Caco-2 (cell line): Measurements from ENCODE around the gene CINP. TPM values are rescaled to one million over a fixed set of nuclear protein-coding genes. Genes with fewer than 3 reads are reported as not detected.
A peak's percentile ranks its signal among the peaks of the same experiment; 100 is the strongest.

Source experiments
- BruUV-seq: library from RNA; stranded (reverse); fragments of 400-500 nt; replicated peaks from 2 replicates; lab custom pipeline; 2021; lab: Mats Ljungman, UMichigan
- CTCF ChIA-PET: fragments of 300-600 bp; sonication (Branson Sonifier 250); formaldehyde crosslinking; loops from one replicate; lab custom pipeline; 2022; ENCODE audit warnings: antibody characterized with exemption; lab: Charles Lee
- POLR2A ChIA-PET: fragments of 300-600 bp; sonication (Branson Sonifier 250); formaldehyde crosslinking; loops from one replicate; lab custom pipeline; 2022; ENCODE audit warnings: antibody characterized with exemption; lab: Charles Lee
- DNase-seq, 2 experiments: peaks; one replicate each; pipeline versions ENCODE4 v3.0.0 to v3.0.0-alpha.2; 2020 to 2022
- H3K27me3 ChIP-seq: replicated peaks from 2 replicates; pipeline ENCODE4 v1.6.0; 2011; ENCODE audit warnings: low read length; ENCODE audit not compliant: control insufficient read depth, insufficient read depth
- H3K36me3 ChIP-seq: 2 replicates; pipeline ENCODE4 v1.5.1; 2011; ENCODE audit warnings: low read length; ENCODE audit not compliant: control insufficient read depth, insufficient read depth
- H3K4me1 ChIP-seq: fragments of 250-450 bp; sonication (Bioruptor Pico); 2 replicates; pipeline ENCODE4 v1.5.1; 2020; ENCODE audit warnings: mild to moderate bottlenecking
- H3K4me3 ChIP-seq: 2 replicates; pipeline ENCODE4 v1.5.1; 2011; ENCODE audit warnings: low read depth, mild to moderate bottlenecking, control low read depth, low read length
- H3K9me3 ChIP-seq: fragments of 250-450 bp; sonication (Bioruptor Pico); 2 replicates; pipeline ENCODE4 v1.5.1; 2020; ENCODE audit warnings: mild to moderate bottlenecking, moderate library complexity
- H3K27ac Mint-ChIP-seq: one replicate; pipeline ENCODE4 v1.8.0; 2022; ENCODE audit warnings: mixed read lengths; ENCODE audit not compliant: unreplicated experiment
- H3K27me3 Mint-ChIP-seq: one replicate; pipeline ENCODE4 v1.8.0; 2022; ENCODE audit warnings: mixed read lengths; ENCODE audit not compliant: insufficient read depth, unreplicated experiment
- H3K36me3 Mint-ChIP-seq: one replicate; pipeline ENCODE4 v1.8.0; 2022; ENCODE audit warnings: mild to moderate bottlenecking, mixed read lengths; ENCODE audit not compliant: insufficient read depth, unreplicated experiment
- H3K4me1 Mint-ChIP-seq: one replicate; pipeline ENCODE4 v1.8.0; 2022; ENCODE audit warnings: low read depth, mixed read lengths; ENCODE audit not compliant: unreplicated experiment
- H3K4me3 Mint-ChIP-seq: one replicate; pipeline ENCODE4 v1.8.0; 2022; ENCODE audit warnings: mild to moderate bottlenecking, moderate library complexity, mixed read lengths; ENCODE audit not compliant: unreplicated experiment
- H3K9me3 Mint-ChIP-seq: one replicate; pipeline ENCODE4 v1.8.0; 2022; ENCODE audit warnings: mixed read lengths; ENCODE audit not compliant: unreplicated experiment
- intact Hi-C: fragments of 100-400 bp; cut with micrococcal nuclease; formaldehyde crosslinking; loops from one replicate; pipeline ENCODE4 v1.10.0; 2022; ENCODE audit not compliant: unreplicated experiment
- total RNA-seq: library from RNA; stranded (reverse); gene quantifications from 2 replicates; pipeline ENCODE4 v1.2.3, GENCODE V29; 2022
- TF ChIP-seq, protein P1 (sequence below), 2 experiments: fragments of 200-600 bp in 1 of 2; IDR thresholded peaks; 1 replicate in 1 of 2; 2 replicates in 1 of 2; pipeline versions ENCODE4 v1.5.1 to v1.8.0; 2011 to 2022; ENCODE audit warnings: antibody characterized with exemption in 1 of 2, control low read depth in 1 of 2, inconsistent platforms in 1 of 2, low read depth in 1 of 2, low read length in 1 of 2, mild to moderate bottlenecking in 1 of 2, moderate library complexity in 1 of 2; ENCODE audit not compliant: insufficient read depth in 1 of 2, severe bottlenecking in 1 of 2, unreplicated experiment in 1 of 2

Gene CINP
- total RNA-seq, 1 experiment from 2014 or later, result 38.9 TPM

DNA sequence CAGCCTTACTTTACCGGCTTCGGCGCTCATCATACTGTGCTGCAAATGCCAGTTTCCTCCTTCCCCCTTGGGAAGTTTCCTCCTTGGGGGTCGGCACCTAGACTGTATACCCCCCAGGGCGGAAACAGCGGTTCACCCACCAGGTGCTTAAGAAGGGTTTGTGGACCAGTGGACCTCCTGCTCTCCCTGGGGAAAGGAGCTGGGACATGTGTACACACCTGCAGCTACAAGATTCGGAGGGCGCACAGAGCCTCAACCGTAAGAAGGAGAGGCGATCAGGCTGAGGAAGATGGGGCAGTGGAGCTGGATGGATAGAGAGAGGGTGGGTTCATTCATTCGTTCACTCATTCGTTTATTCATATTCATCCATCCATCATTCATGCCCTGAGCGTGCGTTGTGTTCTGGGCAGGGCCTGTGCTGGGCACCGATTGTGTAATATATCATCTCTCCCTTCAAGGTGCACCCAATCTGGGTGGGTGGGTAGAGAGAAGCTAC is 43.9 kb downstream of the CINP start:
- intact Hi-C loops, result loop anchor here (5.0 kb wide), 3 partner anchors 182 to 738 kb away; partner anchors contain the start of genes CDC42BPB, DYNC1H1 and WDR20
- CTCF ChIA-PET, result interaction anchor here (0.6 kb wide), 1 partner anchor 155 kb away, joined by 4 read pairs; no protein-coding TSS in a partner anchor
- POLR2A ChIA-PET, result no interaction called here

DNA sequence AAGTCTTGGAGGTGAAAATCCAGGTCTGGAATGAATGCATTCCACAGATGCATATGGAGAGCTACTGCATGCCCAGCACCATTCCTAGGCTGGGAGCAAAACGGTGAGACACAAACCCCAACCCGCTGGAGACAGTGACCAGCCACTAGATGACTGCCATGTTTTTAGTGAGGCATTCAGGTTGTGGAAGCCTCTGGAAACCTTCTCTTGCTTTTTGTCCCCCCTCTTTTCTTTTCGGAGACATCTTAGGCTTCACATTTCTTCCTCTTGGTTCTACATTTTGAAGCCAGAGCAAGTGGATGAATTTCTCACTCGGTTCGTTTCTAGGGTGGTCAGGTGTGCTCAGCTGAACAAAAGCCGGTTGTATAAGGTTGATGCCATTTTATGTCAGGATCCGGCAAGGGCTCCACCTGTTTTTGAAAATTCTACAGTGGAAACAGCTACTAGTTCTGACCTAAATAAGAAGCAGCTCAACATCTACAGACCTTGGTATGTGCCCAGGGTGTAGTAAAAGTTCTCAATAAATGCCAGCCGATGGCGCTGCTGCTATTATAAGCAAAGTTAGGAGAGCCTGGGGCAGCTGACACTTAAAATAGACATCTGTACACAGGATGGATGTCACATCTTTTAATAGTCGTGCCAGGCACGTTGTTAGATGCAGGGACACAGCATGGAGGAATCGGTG is 45.0 kb downstream of the CINP start:
- POLR2A ChIA-PET, result interaction anchor here (1.2 kb wide), 1 partner anchor 10 kb away, joined by 3 read pairs; no protein-coding TSS in a partner anchor
- H3K4me3 ChIP-seq, result peak overlapping the region; percentile 55
- no peaks in the 10 kb centered on the region for H3K9me3 ChIP-seq
- intact Hi-C loops, result loop anchor here (1.0 to 5.0 kb wide), 5 partner anchors 180 to 740 kb away; partner anchors contain the start of genes CDC42BPB, DYNC1H1 and WDR20
- no peaks in the 10 kb centered on the region for H3K27me3 Mint-ChIP-seq
- peaks cover 37% of the 10 kb centered on the region for H3K4me1 ChIP-seq
- CTCF ChIA-PET, result interaction anchor here (0.7 to 1.3 kb wide), 4 partner anchors 86 to 254 kb away, joined by 3 to 6 read pairs (median 4); no protein-coding TSS in a partner anchor
- no peaks in the 10 kb centered on the region for H3K27me3 ChIP-seq
- no peaks in the 10 kb centered on the region for H3K9me3 Mint-ChIP-seq
- no peaks in the 10 kb centered on the region for H3K36me3 ChIP-seq
- H3K4me1 Mint-ChIP-seq, result peaks cover 33% of the 10 kb centered on the region
- TF ChIP-seq, protein P1, sequence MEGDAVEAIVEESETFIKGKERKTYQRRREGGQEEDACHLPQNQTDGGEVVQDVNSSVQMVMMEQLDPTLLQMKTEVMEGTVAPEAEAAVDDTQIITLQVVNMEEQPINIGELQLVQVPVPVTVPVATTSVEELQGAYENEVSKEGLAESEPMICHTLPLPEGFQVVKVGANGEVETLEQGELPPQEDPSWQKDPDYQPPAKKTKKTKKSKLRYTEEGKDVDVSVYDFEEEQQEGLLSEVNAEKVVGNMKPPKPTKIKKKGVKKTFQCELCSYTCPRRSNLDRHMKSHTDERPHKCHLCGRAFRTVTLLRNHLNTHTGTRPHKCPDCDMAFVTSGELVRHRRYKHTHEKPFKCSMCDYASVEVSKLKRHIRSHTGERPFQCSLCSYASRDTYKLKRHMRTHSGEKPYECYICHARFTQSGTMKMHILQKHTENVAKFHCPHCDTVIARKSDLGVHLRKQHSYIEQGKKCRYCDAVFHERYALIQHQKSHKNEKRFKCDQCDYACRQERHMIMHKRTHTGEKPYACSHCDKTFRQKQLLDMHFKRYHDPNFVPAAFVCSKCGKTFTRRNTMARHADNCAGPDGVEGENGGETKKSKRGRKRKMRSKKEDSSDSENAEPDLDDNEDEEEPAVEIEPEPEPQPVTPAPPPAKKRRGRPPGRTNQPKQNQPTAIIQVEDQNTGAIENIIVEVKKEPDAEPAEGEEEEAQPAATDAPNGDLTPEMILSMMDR (IDR thresholded peaks at IDR 0.05; ENCODE audit: insufficient read depth in 1 of 2, low read depth in 1 of 2, low read length in 1 of 2, severe bottlenecking in 1 of 2, unreplicated experiment in 1 of 2), result peak in 1 of 2 experiments; percentile 30
- peaks cover 40% of the 10 kb centered on the region for H3K36me3 Mint-ChIP-seq
- TSS peak; percentile 29 for BruUV-seq
- H3K27ac Mint-ChIP-seq, result peak overlapping the region; percentile 94
- H3K4me3 Mint-ChIP-seq, result peak overlapping the region; percentile 89
- peak in 1 of 2 experiments; percentile 28 for DNase-seq

More for the DNA sequence above, 43.9 kb downstream of the CINP start:
- peaks cover 40% of the 10 kb centered on the region for H3K36me3 Mint-ChIP-seq
- peaks cover 33% of the 10 kb centered on the region for H3K4me1 Mint-ChIP-seq
- H3K9me3 Mint-ChIP-seq, result no peaks in the 10 kb centered on the region
- peak overlapping the region; percentile 93 for H3K27ac Mint-ChIP-seq
- no peak for DNase-seq
- peaks cover 37% of the 10 kb centered on the region for H3K4me1 ChIP-seq
- H3K27me3 Mint-ChIP-seq, result no peaks in the 10 kb centered on the region
- peak overlapping the region; percentile 89 for H3K4me3 Mint-ChIP-seq
- TF ChIP-seq, protein P1 (IDR thresholded peaks at IDR 0.05; ENCODE audit: insufficient read depth in 1 of 2, low read depth in 1 of 2, low read length in 1 of 2, severe bottlenecking in 1 of 2, unreplicated experiment in 1 of 2), result no peak
- H3K9me3 ChIP-seq, result no peaks in the 10 kb centered on the region
- H3K27me3 ChIP-seq, result no peaks in the 10 kb centered on the region
- H3K4me3 ChIP-seq, result peak overlapping the region; percentile 72
- no peaks in the 10 kb centered on the region for H3K36me3 ChIP-seq
- BruUV-seq, result no TSS peak
